Endothelial cell (in vitro differentiated cells): ENCODE results near the gene STK11IP. TPM values are rescaled to one million over a fixed set of nuclear protein-coding genes. Genes with fewer than 3 reads are reported as not detected.
"Not testable (repeated sequence)": the region's sequence is repeated elsewhere in the genome, so short reads cannot be mapped to it uniquely, and the experiment has no call there.

Experiments
- DNase-seq: peaks from one replicate; pipeline ENCODE4 v3.0.0; 2021; ENCODE audit warnings: low spot score
- H3K27ac Mint-ChIP-seq: one replicate; pipeline ENCODE4 v1.8.0; 2021; ENCODE audit warnings: mixed read lengths, inconsistent platforms; ENCODE audit not compliant: unreplicated experiment
- H3K27me3 Mint-ChIP-seq: one replicate; pipeline ENCODE4 v1.8.0; 2021; ENCODE audit warnings: mild to moderate bottlenecking, moderate library complexity, mixed read lengths, inconsistent platforms; ENCODE audit not compliant: unreplicated experiment
- H3K36me3 Mint-ChIP-seq: one replicate; pipeline ENCODE4 v1.8.0; 2021; ENCODE audit warnings: mild to moderate bottlenecking, low read depth, mixed read lengths, inconsistent platforms; ENCODE audit not compliant: unreplicated experiment
- H3K4me1 Mint-ChIP-seq: one replicate; pipeline ENCODE4 v1.8.0; 2021; ENCODE audit warnings: mild to moderate bottlenecking, mixed read lengths, inconsistent platforms; ENCODE audit not compliant: unreplicated experiment
- H3K4me3 Mint-ChIP-seq: one replicate; pipeline ENCODE4 v1.8.0; 2021; ENCODE audit warnings: mild to moderate bottlenecking, mixed read lengths, inconsistent platforms; ENCODE audit not compliant: unreplicated experiment
- H3K9me3 Mint-ChIP-seq: one replicate; pipeline ENCODE4 v1.8.0; 2021; ENCODE audit warnings: mixed read lengths, inconsistent platforms; ENCODE audit not compliant: unreplicated experiment
- total RNA-seq: library from RNA; stranded (reverse); fragmentation: NEBNext Ultra II Directional; extraction: Animal tissue kit (Norgen Biotek cat#: 25700); gene quantifications from one replicate; pipeline ENCODE4 v1.2.1, GENCODE V29; 2021; ENCODE audit not compliant: unreplicated experiment
- TF ChIP-seq, protein P1 (sequence below): fragments of 200-600 bp; sonication (generic); IDR thresholded peaks from one replicate; pipeline ENCODE4 v1.5.0; 2021; ENCODE audit warnings: antibody characterized with exemption; ENCODE audit not compliant: unreplicated experiment

Gene STK11IP
- total RNA-seq, 1 donor from 2014 or later: 23.8 TPM

DNA sequence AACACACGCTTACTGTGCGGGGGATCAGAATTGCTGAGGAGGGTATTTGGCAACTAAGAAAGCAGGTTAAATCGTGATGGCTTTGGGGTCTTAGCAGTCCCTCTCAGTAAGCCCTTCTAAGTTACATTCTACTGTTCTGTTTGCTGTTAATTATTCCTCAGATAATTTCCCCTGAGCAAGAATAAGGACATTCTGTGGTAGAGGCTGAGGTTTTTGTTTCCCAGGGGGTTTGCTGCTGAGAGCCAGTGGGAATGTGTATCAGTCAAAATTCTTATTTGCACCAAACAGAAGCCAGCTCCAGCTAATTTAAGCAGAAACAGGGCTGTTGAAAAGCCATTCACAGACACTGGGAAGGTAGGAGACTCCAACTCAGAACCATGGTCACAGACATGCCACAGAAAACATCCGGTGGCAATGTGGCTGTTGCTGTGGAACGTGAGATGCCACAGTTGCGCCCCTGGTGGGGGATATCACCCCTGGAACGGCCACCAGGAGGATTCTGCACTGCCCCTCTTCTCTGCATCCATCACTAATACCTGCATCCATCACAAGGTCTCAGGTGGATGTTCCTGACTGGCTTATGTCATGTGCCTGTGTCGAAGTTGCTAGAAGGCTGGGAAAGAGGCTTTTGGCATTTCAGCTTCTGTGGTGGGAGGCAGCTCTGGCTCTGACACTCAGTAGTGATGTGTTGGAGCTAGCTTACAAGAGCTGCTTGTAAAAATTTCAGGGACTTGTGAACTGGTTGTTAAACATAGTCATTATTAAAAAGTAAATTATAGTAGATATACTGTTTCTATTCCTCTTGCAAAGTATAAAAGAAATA is 53.0 kb downstream of the STK11IP start:
- no peak for DNase-seq
- H3K4me3 Mint-ChIP-seq: no peak overlapping the region
- H3K9me3 Mint-ChIP-seq: no peaks in the 10 kb centered on the region
- peaks cover 7% of the 10 kb centered on the region for H3K27me3 Mint-ChIP-seq
- H3K4me1 Mint-ChIP-seq: peaks cover under 1% of the 10 kb centered on the region
- TF ChIP-seq, protein P1, sequence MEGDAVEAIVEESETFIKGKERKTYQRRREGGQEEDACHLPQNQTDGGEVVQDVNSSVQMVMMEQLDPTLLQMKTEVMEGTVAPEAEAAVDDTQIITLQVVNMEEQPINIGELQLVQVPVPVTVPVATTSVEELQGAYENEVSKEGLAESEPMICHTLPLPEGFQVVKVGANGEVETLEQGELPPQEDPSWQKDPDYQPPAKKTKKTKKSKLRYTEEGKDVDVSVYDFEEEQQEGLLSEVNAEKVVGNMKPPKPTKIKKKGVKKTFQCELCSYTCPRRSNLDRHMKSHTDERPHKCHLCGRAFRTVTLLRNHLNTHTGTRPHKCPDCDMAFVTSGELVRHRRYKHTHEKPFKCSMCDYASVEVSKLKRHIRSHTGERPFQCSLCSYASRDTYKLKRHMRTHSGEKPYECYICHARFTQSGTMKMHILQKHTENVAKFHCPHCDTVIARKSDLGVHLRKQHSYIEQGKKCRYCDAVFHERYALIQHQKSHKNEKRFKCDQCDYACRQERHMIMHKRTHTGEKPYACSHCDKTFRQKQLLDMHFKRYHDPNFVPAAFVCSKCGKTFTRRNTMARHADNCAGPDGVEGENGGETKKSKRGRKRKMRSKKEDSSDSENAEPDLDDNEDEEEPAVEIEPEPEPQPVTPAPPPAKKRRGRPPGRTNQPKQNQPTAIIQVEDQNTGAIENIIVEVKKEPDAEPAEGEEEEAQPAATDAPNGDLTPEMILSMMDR: no peak
- no peaks in the 10 kb centered on the region for H3K36me3 Mint-ChIP-seq
- H3K27ac Mint-ChIP-seq: no peak overlapping the region

GRCh38 chr2:219651656-219652055 is 54.0 kb downstream of the STK11IP start:
- not testable (repeated sequence) for H3K4me3 Mint-ChIP-seq, DNase-seq, H3K27ac Mint-ChIP-seq, H3K9me3 Mint-ChIP-seq, H3K4me1 Mint-ChIP-seq, H3K36me3 Mint-ChIP-seq, H3K27me3 Mint-ChIP-seq

DNA sequence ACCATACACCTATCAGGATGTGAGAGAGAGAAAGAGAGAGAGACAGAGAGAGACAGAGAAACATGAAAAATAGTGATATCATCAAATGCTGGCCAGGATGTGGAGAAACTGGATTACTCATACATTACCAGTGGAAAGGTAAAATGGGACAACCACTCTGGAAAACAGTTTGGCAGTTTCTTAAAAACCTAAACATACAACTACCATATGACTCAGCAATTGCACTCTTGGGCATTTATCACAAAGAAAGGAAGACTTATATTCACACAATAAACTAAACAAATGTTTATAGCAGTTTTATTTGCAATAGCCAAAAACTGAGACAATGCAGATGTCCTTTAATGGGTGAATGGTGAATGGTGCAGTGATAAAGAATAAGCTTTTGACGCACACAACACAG is 58.9 kb downstream of the STK11IP start:
- no peak for DNase-seq
- H3K4me3 Mint-ChIP-seq: no peak overlapping the region
- H3K27me3 Mint-ChIP-seq: peaks cover 3% of the 10 kb centered on the region
- no peaks in the 10 kb centered on the region for H3K4me1 Mint-ChIP-seq
- TF ChIP-seq, protein P1: no peak
- H3K36me3 Mint-ChIP-seq: no peaks in the 10 kb centered on the region
- no peaks in the 10 kb centered on the region for H3K9me3 Mint-ChIP-seq
- H3K27ac Mint-ChIP-seq: no peak overlapping the region

DNA sequence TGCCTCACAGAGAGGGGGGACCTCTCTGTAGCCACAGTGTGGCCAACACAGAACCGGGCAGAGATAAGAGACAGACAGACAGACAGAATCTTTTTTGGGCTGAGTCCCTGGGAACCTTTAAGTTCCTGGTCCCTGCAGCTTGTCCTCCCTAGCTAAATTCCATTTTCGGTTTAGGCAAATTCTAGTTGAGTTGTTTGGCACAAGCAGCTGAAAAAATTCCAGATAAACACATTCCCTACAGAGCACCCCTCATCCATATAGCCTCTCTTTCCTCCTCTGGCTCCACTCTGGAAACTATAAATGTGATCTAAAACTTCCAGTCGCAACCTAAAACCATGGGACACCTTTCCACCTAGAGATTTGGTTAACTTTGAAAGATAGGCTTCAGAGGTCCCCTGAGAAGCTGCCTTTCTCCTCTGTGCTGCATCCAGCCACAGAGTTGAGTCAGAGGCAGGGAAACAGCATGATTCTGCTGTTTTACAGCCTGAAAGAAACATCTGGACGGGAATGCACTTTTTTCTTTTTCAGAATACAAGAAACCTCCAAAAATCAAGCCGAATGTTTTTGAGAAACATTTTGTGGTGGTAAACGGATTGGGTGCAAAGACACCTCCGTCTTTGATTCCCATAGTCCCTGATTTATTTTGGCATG is 60.7 kb downstream of the STK11IP start:
- peaks cover 8% of the 10 kb centered on the region for H3K36me3 Mint-ChIP-seq
- H3K27ac Mint-ChIP-seq: no peak overlapping the region
- H3K4me1 Mint-ChIP-seq: peaks cover 4% of the 10 kb centered on the region
- DNase-seq: no peak
- TF ChIP-seq, protein P1: no peak
- peaks cover 3% of the 10 kb centered on the region for H3K27me3 Mint-ChIP-seq
- peaks cover 4% of the 10 kb centered on the region for H3K9me3 Mint-ChIP-seq
- H3K4me3 Mint-ChIP-seq: no peak overlapping the region

- Mint-ChIP-seq H3K27me3 (peaks cover 3% of the 10 kb centered on the region), H3K9me3 (peaks cover 4% of the 10 kb centered on the region), H3K4me1 (peaks cover 4% of the 10 kb centered on the region), H3K4me3 (no peak overlapping the region), H3K36me3 (peaks cover 8% of the 10 kb centered on the region), H3K27ac (no peak overlapping the region)
- DNase-seq: no peak
- TF ChIP-seq, protein P1: no peak
Measured at GRCh38 chr2:219658874-219659273, 61.2 kb downstream of the STK11IP start.
